Rectal smooth muscle tissue (tissue), 1 donor: ENCODE measurements around the gene TNNI3K.

Source experiments
- H3K27ac ChIP-seq: one replicate; pipeline ENCODE4 v1.7.0; 2013; ENCODE audit warnings: low read depth, low read length, inconsistent platforms
- H3K27me3 ChIP-seq: one replicate; pipeline ENCODE4 v1.7.0; 2013; ENCODE audit warnings: low read length; ENCODE audit not compliant: control insufficient read depth, insufficient read depth
- H3K36me3 ChIP-seq: one replicate; pipeline ENCODE4 v1.7.0; 2013; ENCODE audit warnings: low read length; ENCODE audit not compliant: control insufficient read depth, insufficient read depth
- H3K4me1 ChIP-seq: one replicate; pipeline ENCODE4 v1.7.0; 2013; ENCODE audit warnings: low read length; ENCODE audit not compliant: control insufficient read depth, insufficient read depth
- H3K4me3 ChIP-seq: one replicate; pipeline ENCODE4 v1.7.0; 2013; ENCODE audit warnings: low read length
- H3K9ac ChIP-seq: one replicate; pipeline ENCODE4 v1.7.0; 2013; ENCODE audit warnings: low read length

The TNNI3K gene

DNA sequence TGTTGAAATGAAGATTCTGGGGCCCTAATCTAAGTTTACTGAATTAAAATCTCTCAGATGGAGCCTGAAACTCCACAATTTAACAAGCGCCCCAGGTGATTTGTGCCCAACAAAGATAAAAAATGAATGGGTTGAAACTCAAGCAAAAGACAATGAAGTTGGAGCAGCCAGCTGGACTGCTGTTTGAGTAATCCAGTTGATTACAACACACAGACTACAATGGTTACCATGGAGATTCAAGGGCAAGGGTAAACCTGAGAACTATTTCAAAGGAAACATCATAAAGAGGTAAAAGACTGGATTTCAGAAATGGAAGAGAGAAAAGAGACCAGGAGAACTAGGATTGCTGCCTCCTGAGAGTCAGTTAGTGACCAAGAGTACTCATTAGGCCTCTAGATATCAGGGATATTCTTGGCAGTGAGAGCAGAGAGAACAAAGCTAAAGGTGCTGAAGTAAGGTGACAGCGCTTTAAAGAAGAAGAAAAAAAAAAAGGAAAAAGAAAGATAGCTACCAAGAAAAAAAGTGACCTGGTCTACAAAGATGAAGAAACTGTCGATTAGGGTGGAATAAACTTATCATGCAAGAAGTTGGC is 232.7 kb downstream of the TNNI3K start:
- Histone ChIP-seq H3K4me1 (no peaks in the 10 kb centered on the region), H3K27ac (no peak overlapping the region), H3K9ac (no peak overlapping the region), H3K4me3 (no peak overlapping the region), H3K36me3 (no peaks in the 10 kb centered on the region), H3K27me3 (no peaks in the 10 kb centered on the region)

DNA sequence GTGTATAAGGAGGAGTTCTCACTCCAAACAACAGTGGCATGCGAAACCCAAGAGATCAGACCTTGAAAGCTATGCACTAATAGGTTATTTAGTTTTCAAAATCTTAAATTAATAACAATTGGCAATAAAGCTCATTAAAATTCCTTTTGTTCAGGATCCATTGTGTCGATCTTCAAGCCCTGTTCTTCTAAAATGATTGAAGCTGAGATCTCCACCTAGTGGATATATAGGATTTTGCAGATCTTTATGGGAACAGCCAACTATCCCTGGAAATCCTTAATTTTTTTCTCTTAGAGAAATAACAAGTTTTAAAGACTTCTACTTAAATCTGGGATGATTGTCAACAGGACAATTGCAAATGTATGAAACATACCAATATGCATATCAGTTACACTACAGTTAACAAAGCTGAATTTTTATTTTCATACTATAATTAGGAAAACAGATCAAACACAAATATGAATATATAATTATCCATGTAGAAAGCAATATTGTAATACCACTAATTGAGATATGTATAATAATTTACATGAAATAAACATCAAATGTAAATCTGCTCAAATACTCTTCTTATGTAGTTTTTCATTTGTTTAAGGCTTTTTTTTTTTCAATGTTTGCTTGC is 233.9 kb downstream of the TNNI3K start:
- Histone ChIP-seq H3K27me3 (no peaks in the 10 kb centered on the region), H3K4me1 (no peaks in the 10 kb centered on the region), H3K27ac (no peak overlapping the region)

DNA sequence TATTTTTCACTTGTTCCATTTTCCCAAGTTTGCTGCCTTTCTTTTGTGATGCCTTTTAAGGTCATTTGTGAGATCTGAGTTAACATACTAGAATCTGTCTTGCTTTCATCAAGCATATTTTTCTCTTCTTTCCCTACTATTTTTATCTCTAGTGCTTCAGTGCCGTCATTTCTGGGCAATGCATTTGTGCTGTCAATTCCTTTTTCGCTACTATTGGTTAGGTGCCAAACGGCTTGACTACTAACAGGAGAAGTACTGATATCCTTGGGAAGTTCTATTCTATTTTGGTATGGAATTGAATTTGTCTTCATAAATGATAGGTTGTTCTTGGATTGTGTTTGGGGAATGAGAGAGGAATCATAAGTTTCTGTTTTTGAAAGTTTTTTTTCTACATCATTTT is 235.1 kb downstream of the TNNI3K start:
- H3K4me3 ChIP-seq: no peak overlapping the region
- H3K9ac ChIP-seq: no peak overlapping the region
- no peaks in the 10 kb centered on the region for H3K4me1 ChIP-seq
- no peak overlapping the region for H3K27ac ChIP-seq
- H3K27me3 ChIP-seq: no peaks in the 10 kb centered on the region
- H3K36me3 ChIP-seq: no peaks in the 10 kb centered on the region

More for the DNA sequence above, 233.9 kb downstream of the TNNI3K start:
- Histone ChIP-seq H3K36me3 (no peaks in the 10 kb centered on the region), H3K4me3 (no peak overlapping the region), H3K9ac (no peak overlapping the region)

DNA sequence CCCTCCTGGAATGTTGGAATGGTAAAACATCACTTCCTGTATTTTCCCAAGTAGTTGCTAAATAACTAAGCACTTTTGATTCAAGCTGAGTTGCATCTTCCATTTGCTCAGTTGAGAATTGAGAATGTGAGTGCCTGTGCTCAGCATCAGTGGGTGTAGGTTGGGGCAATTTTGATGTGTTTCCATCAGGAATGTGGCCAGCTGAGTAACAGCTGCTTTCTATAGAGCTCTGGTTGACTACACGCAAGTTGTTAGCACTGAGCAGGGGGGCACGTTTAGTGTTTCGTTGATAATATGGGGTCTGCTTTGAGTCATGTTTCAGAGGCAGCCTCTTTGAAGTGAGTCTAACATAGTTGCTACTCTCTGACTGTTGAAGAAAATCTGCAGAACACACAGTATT is 235.7 kb downstream of the TNNI3K start:
- no peak overlapping the region for H3K4me3 ChIP-seq
- no peaks in the 10 kb centered on the region for H3K27me3 ChIP-seq
- H3K9ac ChIP-seq: no peak overlapping the region
- no peak overlapping the region for H3K27ac ChIP-seq
- H3K36me3 ChIP-seq: no peaks in the 10 kb centered on the region
- no peaks in the 10 kb centered on the region for H3K4me1 ChIP-seq

DNA sequence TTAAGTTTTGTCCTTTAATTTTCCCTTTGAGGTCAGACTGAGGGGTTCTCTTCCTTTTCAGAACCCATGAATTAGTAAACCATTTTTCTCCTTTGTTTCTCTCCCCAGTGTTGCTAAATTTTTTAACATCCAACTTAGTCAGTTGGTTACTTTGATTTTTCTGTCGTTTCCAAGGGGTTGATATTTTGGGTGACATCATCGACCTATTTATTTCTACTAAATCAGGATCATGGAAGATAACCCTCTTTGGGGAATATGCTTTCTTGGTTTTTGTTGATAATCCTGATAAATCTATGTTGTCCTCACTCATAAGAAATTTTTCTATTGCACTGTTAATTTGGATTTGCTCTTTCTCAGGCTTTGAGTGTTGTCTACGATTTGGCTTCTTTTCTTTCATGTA is 236.3 kb downstream of the TNNI3K start:
- Histone ChIP-seq H3K9ac (no peak overlapping the region), H3K27ac (no peak overlapping the region), H3K4me3 (no peak overlapping the region), H3K4me1 (no peaks in the 10 kb centered on the region), H3K27me3 (no peaks in the 10 kb centered on the region), H3K36me3 (no peaks in the 10 kb centered on the region)

DNA sequence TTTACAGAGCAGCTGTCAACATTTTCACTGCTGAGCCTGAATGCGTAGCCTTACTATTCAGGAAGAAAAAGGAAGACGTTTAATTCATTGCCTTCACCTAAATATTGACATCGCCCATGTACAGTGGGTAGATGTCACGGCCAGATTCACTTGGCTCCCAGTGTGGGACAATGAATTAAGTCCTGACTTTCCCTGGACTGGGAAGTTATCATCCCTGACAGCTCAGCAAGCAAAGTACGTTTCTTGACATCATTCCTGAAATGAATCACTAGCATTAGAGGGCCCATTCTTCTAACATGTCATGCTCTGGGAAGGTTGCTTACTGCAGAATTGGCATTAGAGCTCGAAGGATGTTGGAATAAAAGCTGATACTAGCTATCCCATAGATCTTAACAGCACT is 239.4 kb downstream of the TNNI3K start:
- no peak overlapping the region for H3K4me3 ChIP-seq
- H3K4me1 ChIP-seq: no peaks in the 10 kb centered on the region
- H3K27ac ChIP-seq: no peak overlapping the region
- no peaks in the 10 kb centered on the region for H3K27me3 ChIP-seq
- no peak overlapping the region for H3K9ac ChIP-seq
- no peaks in the 10 kb centered on the region for H3K36me3 ChIP-seq

DNA sequence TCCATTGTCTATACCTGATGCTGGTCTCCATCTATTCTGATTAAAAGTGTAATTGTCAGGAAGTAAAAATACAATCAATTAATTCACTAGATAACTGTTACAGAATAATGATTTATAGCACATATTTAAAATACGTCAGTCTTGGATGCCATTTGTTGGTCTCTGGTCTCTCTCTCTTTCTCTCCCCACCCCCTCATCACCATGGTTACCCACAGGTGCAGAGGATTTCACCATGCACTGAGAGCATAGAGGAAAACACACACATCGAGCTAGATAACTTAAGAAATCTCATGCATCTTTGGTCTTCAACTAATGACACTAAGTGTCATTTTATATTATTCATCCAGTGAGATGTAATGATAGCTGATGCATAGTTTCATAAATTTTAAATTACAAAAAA is 243.8 kb downstream of the TNNI3K start:
- Histone ChIP-seq H3K4me3 (no peak overlapping the region), H3K36me3 (no peaks in the 10 kb centered on the region), H3K27ac (no peak overlapping the region), H3K9ac (no peak overlapping the region), H3K27me3 (no peaks in the 10 kb centered on the region), H3K4me1 (no peaks in the 10 kb centered on the region)

DNA sequence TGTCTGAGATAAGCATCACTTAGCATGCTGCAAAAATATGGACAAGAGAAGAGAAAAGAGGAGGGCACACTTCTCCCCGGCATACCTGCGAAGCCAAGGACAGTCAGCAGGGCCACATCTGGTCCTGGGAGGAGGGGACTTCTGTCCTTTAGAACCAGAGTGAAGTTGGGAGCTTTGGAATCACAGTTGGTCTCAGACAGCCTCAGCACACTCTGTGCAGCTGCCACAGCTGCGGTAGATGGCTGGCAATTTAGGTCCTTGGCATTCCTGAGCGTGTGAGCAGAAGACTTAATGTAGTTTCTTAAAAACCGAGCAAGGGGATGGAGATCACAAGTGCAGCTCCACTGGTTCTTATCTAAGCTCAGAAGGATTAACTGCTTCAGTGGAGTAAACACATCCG is 244.9 kb downstream of the TNNI3K start:
- Histone ChIP-seq H3K36me3 (no peaks in the 10 kb centered on the region), H3K9ac (no peak overlapping the region), H3K27me3 (no peaks in the 10 kb centered on the region), H3K4me3 (no peak overlapping the region), H3K4me1 (no peaks in the 10 kb centered on the region), H3K27ac (no peak overlapping the region)

DNA sequence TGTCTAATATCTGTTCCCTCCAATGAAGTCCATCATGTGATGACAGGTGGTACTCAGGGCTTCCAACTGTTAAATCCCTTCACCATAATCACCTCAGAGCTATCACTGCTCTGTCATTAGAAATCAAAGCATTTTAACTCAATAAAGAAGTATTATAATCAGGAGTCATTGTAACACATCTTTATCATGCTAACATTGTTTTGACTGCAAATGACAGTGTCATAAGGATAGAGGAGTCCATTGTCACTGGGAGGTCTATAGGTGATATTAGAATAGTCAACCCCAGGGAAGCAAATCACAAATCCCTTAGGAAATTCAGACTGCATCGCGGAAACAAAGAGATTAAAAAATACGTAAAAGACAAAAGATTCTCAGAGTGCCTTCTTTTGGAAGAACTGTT is 246.4 kb downstream of the TNNI3K start:
- Histone ChIP-seq H3K27me3 (no peaks in the 10 kb centered on the region), H3K36me3 (no peaks in the 10 kb centered on the region), H3K4me1 (no peaks in the 10 kb centered on the region), H3K4me3 (no peak overlapping the region), H3K27ac (no peak overlapping the region), H3K9ac (no peak overlapping the region)

DNA sequence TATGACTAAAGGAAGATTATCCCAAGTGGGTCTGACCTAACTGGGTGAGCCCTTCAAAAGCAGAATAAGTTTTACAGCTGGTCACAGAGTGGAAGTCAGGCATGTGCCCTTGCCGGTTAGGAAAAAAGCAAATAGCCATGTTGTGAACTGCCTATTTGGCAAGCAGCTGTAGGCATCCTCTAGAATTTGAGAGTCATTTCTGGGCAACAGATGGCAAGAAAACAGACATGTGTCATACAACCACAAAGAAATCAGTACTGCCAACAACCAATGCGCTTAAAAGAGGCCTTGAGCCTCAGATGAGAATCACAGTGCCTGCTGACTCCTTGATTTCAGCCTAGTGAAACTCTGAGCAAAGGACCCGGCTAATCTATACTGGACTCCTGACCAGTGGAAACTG is 250.4 kb downstream of the TNNI3K start:
- H3K36me3 ChIP-seq: no peaks in the 10 kb centered on the region
- no peaks in the 10 kb centered on the region for H3K4me1 ChIP-seq
- H3K27ac ChIP-seq: no peak overlapping the region
- H3K4me3 ChIP-seq: no peak overlapping the region
- no peaks in the 10 kb centered on the region for H3K27me3 ChIP-seq
- H3K9ac ChIP-seq: no peak overlapping the region

DNA sequence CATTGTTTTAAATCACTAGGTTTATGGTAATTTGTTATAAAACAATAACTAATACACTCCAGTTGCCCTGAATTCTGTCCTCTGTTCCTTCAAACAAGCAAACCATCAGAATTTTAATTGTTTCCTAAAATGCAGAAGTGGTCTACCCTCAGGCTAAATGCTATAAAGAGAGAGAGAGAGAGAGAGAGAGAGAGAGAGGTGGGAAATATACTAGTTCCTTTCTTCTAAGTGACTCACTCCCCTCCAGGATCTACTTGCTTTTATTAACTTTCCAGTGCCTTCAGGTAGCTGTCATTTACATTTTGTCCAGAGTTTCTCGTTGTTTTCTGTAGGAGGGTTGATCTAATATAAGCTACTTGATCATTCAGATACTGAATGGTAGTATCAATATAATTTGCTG is 250.8 kb downstream of the TNNI3K start:
- Histone ChIP-seq H3K9ac (no peak overlapping the region), H3K36me3 (no peaks in the 10 kb centered on the region), H3K27me3 (no peaks in the 10 kb centered on the region), H3K4me3 (no peak overlapping the region), H3K4me1 (no peaks in the 10 kb centered on the region), H3K27ac (no peak overlapping the region)

DNA sequence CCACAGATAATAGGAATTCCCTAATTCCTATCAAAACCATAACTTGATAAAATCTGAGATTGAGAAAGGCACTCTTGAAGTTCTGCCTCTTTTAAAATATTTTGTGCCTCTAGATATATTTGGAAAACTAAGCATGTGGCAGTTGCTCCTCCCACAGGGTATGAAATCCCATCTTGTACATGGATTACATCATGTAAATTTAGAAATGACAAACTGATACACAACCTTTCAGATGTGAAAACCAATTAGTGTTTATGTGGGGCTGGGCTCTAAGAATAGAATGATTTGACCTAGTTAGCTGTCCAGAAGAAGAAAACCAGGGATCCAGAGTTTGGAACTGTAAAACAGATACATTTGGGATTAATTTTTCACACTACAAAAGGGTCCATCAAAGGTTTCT is 261.5 kb downstream of the TNNI3K start:
- H3K4me3 ChIP-seq: no peak overlapping the region
- H3K9ac ChIP-seq: no peak overlapping the region
- no peak overlapping the region for H3K27ac ChIP-seq
- H3K27me3 ChIP-seq: no peaks in the 10 kb centered on the region
- no peaks in the 10 kb centered on the region for H3K36me3 ChIP-seq
- H3K4me1 ChIP-seq: no peaks in the 10 kb centered on the region

DNA sequence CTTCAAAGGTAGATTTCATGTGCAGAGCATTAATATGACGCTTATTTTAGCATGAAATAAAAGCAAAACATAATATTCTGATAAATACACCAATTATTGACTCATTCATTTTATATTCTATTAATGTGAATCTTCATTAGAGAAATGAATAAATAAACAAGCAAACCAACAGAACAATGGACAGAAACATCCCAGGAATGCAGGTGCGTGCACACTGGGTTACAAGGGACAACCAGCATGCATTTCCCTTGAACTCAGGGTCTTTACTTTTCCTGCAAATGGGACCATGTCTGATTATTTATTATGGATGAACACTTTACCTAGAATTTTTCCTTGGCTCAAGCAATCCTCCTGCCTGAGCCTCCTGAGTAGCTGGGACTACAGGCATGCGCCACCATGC is 263.7 kb downstream of the TNNI3K start:
- H3K9ac ChIP-seq: no peak overlapping the region
- no peak overlapping the region for H3K4me3 ChIP-seq
- H3K4me1 ChIP-seq: no peaks in the 10 kb centered on the region

More for the DNA sequence above, 263.7 kb downstream of the TNNI3K start:
- Histone ChIP-seq H3K27me3 (no peaks in the 10 kb centered on the region), H3K36me3 (no peaks in the 10 kb centered on the region), H3K27ac (no peak overlapping the region)
